Measurements from ENCODE around the gene SERPINC1.

DNA sequence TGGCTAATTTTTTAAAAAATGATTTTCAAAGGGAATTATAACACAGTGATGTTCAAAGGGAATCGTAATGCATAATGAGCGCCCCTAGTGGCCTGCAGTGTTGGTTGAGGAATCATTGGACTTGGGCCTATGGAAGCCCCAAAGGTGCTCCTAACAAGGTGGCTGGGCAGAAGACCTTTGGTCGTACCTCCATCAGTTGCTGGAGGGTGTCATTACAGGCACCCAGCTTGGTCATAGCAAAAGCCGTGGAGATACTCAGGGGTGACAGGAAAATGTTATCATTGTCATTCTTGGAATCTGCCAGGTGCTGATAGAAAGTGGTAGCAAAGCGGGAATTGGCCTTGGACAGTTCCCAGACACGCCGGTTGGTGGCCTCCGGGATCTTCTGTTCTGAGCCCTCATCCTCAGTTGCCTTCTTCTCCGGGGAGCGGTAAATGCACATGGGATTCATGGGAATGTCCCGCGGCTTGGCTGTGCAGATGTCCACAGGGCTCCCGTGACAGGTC lies 2.7 kb downstream of the SERPINC1 start:
- TF ChIP-seq POLR2A (IDR thresholded peaks at IDR 0.05) (no peak), EP300 (IDR thresholded peaks at IDR 0.05) (no peak), POLR2AphosphoS5 (IDR thresholded peaks at IDR 0.05) (no peak)
- TF ChIP-seq, protein P1, sequence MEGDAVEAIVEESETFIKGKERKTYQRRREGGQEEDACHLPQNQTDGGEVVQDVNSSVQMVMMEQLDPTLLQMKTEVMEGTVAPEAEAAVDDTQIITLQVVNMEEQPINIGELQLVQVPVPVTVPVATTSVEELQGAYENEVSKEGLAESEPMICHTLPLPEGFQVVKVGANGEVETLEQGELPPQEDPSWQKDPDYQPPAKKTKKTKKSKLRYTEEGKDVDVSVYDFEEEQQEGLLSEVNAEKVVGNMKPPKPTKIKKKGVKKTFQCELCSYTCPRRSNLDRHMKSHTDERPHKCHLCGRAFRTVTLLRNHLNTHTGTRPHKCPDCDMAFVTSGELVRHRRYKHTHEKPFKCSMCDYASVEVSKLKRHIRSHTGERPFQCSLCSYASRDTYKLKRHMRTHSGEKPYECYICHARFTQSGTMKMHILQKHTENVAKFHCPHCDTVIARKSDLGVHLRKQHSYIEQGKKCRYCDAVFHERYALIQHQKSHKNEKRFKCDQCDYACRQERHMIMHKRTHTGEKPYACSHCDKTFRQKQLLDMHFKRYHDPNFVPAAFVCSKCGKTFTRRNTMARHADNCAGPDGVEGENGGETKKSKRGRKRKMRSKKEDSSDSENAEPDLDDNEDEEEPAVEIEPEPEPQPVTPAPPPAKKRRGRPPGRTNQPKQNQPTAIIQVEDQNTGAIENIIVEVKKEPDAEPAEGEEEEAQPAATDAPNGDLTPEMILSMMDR (IDR thresholded peaks at IDR 0.05) = peak in 1 of 2 donors; percentile 23

Measured in suprapubic skin (tissue), 4 donors.